ENCODE data around the gene ZSWIM3.
A peak's percentile ranks its signal among the peaks of the same experiment; 100 is the strongest.

Gene ZSWIM3

DNA sequence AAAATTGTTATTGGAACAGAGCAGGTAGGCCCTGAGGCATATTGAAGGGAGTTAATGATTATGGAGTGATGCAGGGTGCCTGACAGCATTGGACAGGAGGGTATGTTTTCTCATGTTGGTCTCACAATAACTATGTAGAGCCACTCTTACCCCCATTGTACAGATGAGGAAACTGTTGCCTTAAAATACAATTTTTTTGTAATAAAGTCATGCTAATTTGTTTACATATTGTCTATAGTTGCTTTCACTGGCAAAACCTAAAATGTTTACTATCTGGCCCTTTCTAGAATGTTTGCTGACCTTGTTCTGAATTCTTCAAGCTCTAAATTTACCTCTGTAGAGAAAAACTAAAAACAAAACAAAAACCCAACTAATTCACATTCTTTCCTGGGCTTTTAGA is 5.9 kb upstream of the ZSWIM3 start:
- Histone ChIP-seq H3K36me3 (ENCODE audit: control insufficient read depth, insufficient read depth, low read length) (no peaks in the 10 kb centered on the region), H3K9me3 (ENCODE audit: control insufficient read depth, low read length) (no peaks in the 10 kb centered on the region), H3K9ac (ENCODE audit: low read length) (no peak overlapping the region), H3K27me3 (ENCODE audit: control insufficient read depth, insufficient read depth, low read length) (no peaks in the 10 kb centered on the region), H3K4me1 (ENCODE audit: control insufficient read depth, insufficient read depth, low read length) (peaks cover 13% of the 10 kb centered on the region), H3K4me3 (ENCODE audit: low read length) (no peak overlapping the region)

DNA sequence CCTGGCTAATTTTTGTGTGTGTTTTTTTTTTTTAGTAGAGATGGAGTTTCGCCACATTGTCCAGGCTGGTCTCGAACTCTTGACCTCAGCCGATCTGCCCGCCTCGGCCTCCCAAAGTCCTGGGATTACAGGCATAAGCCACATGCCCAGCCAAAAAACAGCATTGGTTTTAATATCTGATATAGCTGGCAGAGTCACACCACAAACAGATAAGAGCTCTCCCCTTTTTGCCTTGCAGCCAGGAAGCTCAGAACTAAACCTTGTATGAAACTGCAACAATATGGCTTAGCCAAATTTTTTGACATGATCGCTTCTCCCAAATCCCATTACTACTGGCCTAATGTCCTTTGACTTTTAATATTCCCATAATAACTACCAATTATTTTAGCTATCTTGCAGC is 5.1 kb upstream of the ZSWIM3 start:
- no peak overlapping the region for H3K4me3 ChIP-seq (ENCODE audit: low read length)
- no peaks in the 10 kb centered on the region for H3K36me3 ChIP-seq (ENCODE audit: control insufficient read depth, insufficient read depth, low read length)
- peaks cover 13% of the 10 kb centered on the region for H3K4me1 ChIP-seq (ENCODE audit: control insufficient read depth, insufficient read depth, low read length)
- no peaks in the 10 kb centered on the region for H3K27me3 ChIP-seq (ENCODE audit: control insufficient read depth, insufficient read depth, low read length)
- no peaks in the 10 kb centered on the region for H3K9me3 ChIP-seq (ENCODE audit: control insufficient read depth, low read length)
- H3K9ac ChIP-seq (ENCODE audit: low read length), result no peak overlapping the region

DNA sequence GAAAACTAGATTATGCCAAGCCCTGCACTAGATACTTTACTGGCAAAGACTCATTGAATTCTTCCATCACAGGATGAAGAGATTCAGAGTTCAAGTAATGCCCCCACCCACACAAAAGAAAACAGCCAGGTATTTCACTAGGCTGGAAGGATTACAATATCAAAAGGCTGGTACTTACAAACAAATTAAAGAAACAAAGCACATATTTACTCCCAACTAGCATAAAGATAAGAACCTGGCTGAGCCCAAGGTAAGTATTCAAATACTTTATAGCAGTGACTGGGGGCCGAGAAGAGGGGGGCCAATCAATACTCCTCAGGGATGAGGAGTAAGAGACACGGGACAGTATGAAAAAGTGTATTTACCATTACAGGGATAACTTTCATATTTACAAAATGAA is 3.9 kb upstream of the ZSWIM3 start:
- Histone ChIP-seq H3K9ac (ENCODE audit: low read length) (no peak overlapping the region), H3K27me3 (ENCODE audit: control insufficient read depth, insufficient read depth, low read length) (no peaks in the 10 kb centered on the region), H3K36me3 (ENCODE audit: control insufficient read depth, insufficient read depth, low read length) (no peaks in the 10 kb centered on the region), H3K9me3 (ENCODE audit: control insufficient read depth, low read length) (no peaks in the 10 kb centered on the region), H3K4me1 (ENCODE audit: control insufficient read depth, insufficient read depth, low read length) (peaks cover 13% of the 10 kb centered on the region), H3K4me3 (ENCODE audit: low read length) (no peak overlapping the region)

DNA sequence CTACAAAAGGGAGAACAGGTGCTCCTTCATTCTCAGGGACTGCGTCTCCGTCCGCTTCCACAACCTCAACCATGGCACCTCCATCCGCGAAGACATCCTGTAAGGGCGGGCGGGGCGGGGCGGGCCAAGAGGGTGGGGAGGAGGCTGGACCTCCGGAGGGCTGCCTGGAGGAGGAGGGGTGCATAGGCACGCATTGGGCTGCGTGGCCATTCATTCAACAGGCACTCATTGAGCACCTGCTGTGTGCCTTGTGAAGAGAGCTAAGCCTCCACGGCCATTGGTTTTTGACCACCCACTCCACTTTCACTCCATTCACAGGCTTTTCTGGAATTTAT is 435 bp downstream of the ZSWIM3 start:
- Histone ChIP-seq H3K36me3 (ENCODE audit: control insufficient read depth, insufficient read depth, low read length) (no peaks in the 10 kb centered on the region), H3K4me3 (ENCODE audit: low read length) (peak overlapping the region; percentile 85), H3K4me1 (ENCODE audit: control insufficient read depth, insufficient read depth, low read length) (peaks cover 24% of the 10 kb centered on the region), H3K9me3 (ENCODE audit: control insufficient read depth, low read length) (no peaks in the 10 kb centered on the region), H3K27me3 (ENCODE audit: control insufficient read depth, insufficient read depth, low read length) (no peaks in the 10 kb centered on the region), H3K9ac (ENCODE audit: low read length) (peak overlapping the region; percentile 90)

DNA sequence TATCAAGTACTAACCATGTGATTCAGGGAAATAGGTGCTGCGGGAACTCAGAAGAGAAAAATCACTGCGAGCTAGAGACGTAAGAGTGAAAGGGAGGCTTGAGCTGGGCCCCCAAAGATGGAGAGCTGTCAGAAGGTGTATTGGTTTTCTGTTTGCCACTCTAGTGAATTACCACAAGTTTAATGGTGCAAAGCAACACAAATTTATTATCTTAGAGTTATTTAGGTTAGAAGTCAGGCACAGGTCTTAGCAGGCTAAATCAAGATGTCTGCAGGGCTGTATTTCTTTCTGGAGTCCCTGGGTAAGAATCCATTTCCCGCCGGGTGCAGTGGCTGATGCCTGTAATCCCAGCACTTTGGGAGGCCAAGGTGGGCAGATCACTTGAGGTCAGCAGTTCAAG is 2.5 kb downstream of the ZSWIM3 start:
- H3K9ac ChIP-seq (ENCODE audit: low read length), result no peak overlapping the region
- no peak overlapping the region for H3K4me3 ChIP-seq (ENCODE audit: low read length)
- H3K4me1 ChIP-seq (ENCODE audit: control insufficient read depth, insufficient read depth, low read length), result peaks cover 20% of the 10 kb centered on the region
- H3K36me3 ChIP-seq (ENCODE audit: control insufficient read depth, insufficient read depth, low read length), result no peaks in the 10 kb centered on the region
- H3K9me3 ChIP-seq (ENCODE audit: control insufficient read depth, low read length), result no peaks in the 10 kb centered on the region
- no peaks in the 10 kb centered on the region for H3K27me3 ChIP-seq (ENCODE audit: control insufficient read depth, insufficient read depth, low read length)

DNA sequence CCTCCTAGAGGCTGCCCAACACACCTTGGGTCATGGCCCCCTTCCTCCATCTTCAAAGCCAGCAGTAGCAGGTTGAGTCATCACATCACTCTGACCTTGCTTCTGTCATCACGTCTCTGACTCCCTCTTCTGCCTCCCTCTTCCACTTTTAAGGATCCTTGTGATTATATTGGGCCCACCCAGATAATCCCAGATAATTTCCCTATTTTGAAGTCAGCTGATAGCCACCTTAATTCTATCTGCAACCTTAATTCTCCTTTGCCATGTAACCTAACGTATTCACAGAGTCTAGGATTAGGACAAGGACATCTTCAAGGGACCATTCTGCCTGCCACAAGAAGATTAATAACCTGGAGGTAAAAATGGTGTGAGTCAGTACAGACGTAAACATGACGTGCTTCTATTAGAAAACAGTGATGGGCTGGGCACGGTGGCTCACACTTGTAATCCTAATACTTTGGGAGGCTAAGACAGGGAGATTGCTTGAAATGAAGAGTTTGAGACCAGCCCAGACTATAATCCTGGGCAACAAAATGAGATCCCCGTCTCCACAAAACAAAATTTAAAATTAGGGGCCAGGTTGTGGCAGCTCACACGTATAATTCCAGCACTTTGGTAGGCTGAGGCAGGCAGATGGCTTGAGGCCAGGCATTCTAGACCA is 3.3 kb downstream of the ZSWIM3 start:
- no peaks in the 10 kb centered on the region for H3K9me3 ChIP-seq (ENCODE audit: control insufficient read depth, low read length)
- H3K4me1 ChIP-seq (ENCODE audit: control insufficient read depth, insufficient read depth, low read length), result peaks cover 19% of the 10 kb centered on the region
- no peak overlapping the region for H3K4me3 ChIP-seq (ENCODE audit: low read length)
- H3K9ac ChIP-seq (ENCODE audit: low read length), result no peak overlapping the region
- H3K36me3 ChIP-seq (ENCODE audit: control insufficient read depth, insufficient read depth, low read length), result no peaks in the 10 kb centered on the region
- H3K27me3 ChIP-seq (ENCODE audit: control insufficient read depth, insufficient read depth, low read length), result no peaks in the 10 kb centered on the region

DNA sequence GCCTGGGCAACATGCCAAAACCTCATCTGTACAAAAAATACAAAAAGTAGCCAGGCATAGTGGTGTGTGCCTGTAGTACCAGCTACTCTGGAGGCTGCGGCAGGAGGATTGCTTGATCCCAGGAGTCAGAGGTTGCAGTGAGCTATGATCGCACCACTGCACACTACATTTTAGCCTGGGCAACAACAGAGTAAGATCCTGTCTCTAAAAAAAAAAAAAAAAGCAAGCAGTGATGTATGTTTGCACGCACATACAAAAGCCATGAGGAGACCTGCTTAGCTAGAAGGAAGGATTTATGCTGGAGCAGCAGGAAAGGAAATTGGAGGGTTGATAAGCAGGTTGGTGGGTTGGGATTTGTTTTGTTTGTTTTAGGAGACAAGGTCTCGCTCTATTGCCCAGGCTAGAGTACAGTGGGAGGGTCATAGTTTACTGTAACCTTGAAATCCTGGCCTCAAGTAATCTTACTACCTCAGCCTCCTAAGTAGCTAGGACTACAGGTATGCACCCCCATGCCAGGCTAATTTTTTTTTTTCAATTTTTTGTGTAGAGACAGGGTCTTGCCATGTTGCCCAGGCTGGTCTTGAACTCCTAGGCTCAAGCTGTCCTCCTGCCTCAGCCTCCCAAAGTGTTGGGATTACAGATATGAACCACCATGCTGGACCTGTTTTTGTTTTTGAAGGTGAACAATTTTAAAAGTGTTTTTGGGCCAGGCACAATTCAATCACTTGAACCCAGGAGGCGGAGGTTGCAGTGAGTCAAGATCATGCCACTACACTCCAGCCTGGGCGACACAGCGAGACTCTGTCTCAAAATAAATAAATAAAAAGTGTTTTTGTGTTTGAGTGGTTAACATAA is 4.0 kb downstream of the ZSWIM3 start:
- H3K4me1 ChIP-seq (ENCODE audit: control insufficient read depth, insufficient read depth, low read length), result peaks cover 12% of the 10 kb centered on the region
- no peaks in the 10 kb centered on the region for H3K36me3 ChIP-seq (ENCODE audit: control insufficient read depth, insufficient read depth, low read length)
- H3K4me3 ChIP-seq (ENCODE audit: low read length), result no peak overlapping the region
- H3K27me3 ChIP-seq (ENCODE audit: control insufficient read depth, insufficient read depth, low read length), result no peaks in the 10 kb centered on the region
- H3K9me3 ChIP-seq (ENCODE audit: control insufficient read depth, low read length), result no peaks in the 10 kb centered on the region
- no peak overlapping the region for H3K9ac ChIP-seq (ENCODE audit: low read length)

DNA sequence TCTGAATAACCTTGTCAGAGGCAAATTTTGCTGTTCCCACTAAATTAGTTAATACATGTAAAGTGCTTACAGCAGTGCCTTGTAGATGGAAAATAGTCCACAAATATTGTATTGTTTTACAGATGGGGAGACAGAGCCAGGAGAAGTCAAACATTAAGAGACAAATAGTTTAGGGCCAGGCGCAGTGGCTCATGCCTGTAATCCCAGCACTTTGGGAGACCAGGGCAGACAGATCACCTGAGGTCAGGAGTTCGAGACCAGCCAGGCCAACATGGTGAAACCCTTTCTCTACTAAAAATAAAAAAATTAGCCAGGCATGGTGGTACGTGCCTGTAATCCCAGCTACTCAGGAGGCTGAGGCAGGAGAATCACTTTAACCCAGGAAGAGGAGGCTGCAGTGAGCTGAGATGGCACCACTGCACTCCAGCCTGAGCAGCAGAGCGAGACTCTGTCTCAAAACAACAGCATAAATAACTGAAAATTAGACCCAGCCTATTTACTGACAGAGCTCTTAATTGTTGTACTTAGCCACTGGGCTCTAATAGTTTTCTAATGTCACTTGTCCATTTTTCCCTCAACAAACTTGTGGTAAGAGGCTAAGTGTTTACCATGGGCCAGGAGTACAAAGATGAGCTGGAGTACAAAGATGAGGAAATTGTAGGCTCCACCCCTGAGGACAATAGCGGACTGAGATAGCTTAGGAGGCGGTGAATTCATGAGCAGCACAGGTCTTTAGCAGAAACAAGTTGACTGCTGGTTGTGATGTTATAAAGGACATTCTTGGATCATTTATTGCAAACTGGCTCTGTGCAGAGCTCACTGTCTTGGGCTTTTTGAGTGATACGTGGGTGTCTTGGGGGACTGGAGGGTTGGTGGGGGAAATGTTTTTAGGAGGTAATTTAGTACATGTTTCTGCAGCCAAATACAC is 6.4 kb downstream of the ZSWIM3 start:
- Histone ChIP-seq H3K4me1 (ENCODE audit: control insufficient read depth, insufficient read depth, low read length) (peaks cover 17% of the 10 kb centered on the region), H3K9ac (ENCODE audit: low read length) (no peak overlapping the region), H3K36me3 (ENCODE audit: control insufficient read depth, insufficient read depth, low read length) (no peaks in the 10 kb centered on the region), H3K4me3 (ENCODE audit: low read length) (no peak overlapping the region), H3K27me3 (ENCODE audit: control insufficient read depth, insufficient read depth, low read length) (no peaks in the 10 kb centered on the region), H3K9me3 (ENCODE audit: control insufficient read depth, low read length) (no peaks in the 10 kb centered on the region)

DNA sequence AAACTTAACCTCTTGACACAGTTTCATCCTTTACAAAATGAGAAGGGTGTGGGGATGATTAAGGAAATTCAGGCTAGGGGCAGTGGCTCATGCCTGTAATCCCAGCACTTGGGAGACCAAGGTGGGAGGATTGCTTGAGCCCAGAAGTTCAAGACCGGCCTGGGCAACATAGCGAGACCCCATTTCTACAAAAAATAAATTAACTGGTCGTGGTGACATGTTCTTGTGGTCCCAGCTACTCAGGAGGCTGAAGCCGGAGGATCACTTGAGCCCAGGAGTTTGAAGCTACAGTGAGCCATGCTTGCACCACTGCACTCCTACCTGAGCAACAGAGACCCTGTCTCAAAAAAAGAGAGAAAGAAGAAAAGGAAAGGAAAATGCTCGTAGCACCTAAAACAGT is 9.0 kb downstream of the ZSWIM3 start:
- Histone ChIP-seq H3K9me3 (ENCODE audit: control insufficient read depth, low read length) (no peaks in the 10 kb centered on the region), H3K9ac (ENCODE audit: low read length) (no peak overlapping the region), H3K4me1 (ENCODE audit: control insufficient read depth, insufficient read depth, low read length) (peaks cover 8% of the 10 kb centered on the region), H3K36me3 (ENCODE audit: control insufficient read depth, insufficient read depth, low read length) (no peaks in the 10 kb centered on the region), H3K4me3 (ENCODE audit: low read length) (no peak overlapping the region), H3K27me3 (ENCODE audit: control insufficient read depth, insufficient read depth, low read length) (no peaks in the 10 kb centered on the region)

DNA sequence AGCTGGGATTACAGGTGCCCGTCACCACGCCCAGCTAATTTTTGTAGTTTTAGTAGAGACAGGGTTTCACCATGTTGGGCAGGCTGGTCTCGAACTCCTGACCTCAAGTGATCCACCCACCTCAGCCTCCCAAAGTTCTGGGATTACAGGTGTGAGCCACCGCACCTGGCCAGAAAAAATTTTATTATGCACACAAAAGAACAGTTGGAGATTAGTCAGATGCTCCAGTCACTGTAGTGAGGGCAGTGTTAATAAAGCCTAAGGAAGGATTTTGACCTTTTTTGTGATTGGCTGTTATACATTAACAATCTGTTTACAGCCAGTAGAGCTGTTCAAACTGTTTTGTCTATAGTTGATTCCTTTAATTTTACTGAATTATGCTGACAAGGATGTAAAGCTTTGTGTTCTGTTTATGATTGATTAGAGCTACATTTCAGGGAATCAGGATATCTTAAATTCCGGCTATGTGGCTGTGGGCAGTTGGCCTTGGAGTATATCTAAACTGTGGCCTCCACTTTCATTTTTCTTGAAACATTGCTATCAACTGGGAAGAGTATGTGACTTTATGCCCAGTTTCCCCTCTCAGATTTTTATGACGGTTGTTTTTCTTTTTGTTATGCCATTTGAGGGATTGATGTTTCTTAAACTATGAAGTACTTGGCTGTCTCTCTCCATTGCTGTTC is 9.9 kb downstream of the ZSWIM3 start:
- Histone ChIP-seq H3K27me3 (ENCODE audit: control insufficient read depth, insufficient read depth, low read length) (no peaks in the 10 kb centered on the region), H3K4me1 (ENCODE audit: control insufficient read depth, insufficient read depth, low read length) (peaks cover 5% of the 10 kb centered on the region), H3K9me3 (ENCODE audit: control insufficient read depth, low read length) (no peaks in the 10 kb centered on the region), H3K4me3 (ENCODE audit: low read length) (no peak overlapping the region), H3K9ac (ENCODE audit: low read length) (no peak overlapping the region), H3K36me3 (ENCODE audit: control insufficient read depth, insufficient read depth, low read length) (no peaks in the 10 kb centered on the region)

DNA sequence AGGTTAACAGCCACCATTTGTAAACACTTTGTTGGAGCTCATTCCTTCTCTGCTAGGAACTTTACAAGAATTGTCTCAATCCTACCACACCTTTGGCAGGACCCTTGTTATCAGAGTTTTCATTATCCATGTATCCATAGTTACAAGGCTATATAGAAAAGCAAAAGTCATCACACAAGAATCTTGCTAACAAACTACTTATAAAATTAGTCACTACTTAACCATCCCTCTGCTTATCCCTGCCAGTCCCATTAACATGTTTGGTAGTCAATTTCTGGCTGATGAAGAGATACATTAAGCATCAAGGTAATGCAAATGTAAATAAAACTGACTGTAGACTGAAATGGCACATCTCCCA is 10.4 kb downstream of the ZSWIM3 start:
- H3K27me3 ChIP-seq (ENCODE audit: control insufficient read depth, insufficient read depth, low read length), result no peaks in the 10 kb centered on the region

More for the DNA sequence above, 10.4 kb downstream of the ZSWIM3 start:
- Histone ChIP-seq H3K4me1 (ENCODE audit: control insufficient read depth, insufficient read depth, low read length) (peaks cover 5% of the 10 kb centered on the region), H3K9ac (ENCODE audit: low read length) (no peak overlapping the region), H3K9me3 (ENCODE audit: control insufficient read depth, low read length) (no peaks in the 10 kb centered on the region), H3K36me3 (ENCODE audit: control insufficient read depth, insufficient read depth, low read length) (no peaks in the 10 kb centered on the region), H3K4me3 (ENCODE audit: low read length) (no peak overlapping the region)

Data from mucosa of stomach (tissue), 1 donor.